PFSK-1 (cell line): Measurements from ENCODE around the gene SUSD3.

Source experiments
- SIN3A ChIP-seq: IDR thresholded peaks from 2 replicates; pipeline ENCODE4 v1.6.1; 2012; ENCODE audit warnings: mild to moderate bottlenecking, low read length, moderate library complexity, borderline replicate concordance; ENCODE audit not compliant: insufficient read depth
- TF ChIP-seq, protein P1 (sequence below), 2 experiments: IDR thresholded peaks; 2 replicates each; pipeline versions ENCODE4 v1.6.1 to v1.8.0; 2011 to 2012; ENCODE audit warnings: low read depth in 2 of 2, low read length in 2 of 2, control low read depth in 1 of 2, inconsistent platforms in 1 of 2, mild to moderate bottlenecking in 1 of 2, moderate library complexity in 1 of 2; ENCODE audit not compliant: insufficient read depth in 1 of 2

DNA sequence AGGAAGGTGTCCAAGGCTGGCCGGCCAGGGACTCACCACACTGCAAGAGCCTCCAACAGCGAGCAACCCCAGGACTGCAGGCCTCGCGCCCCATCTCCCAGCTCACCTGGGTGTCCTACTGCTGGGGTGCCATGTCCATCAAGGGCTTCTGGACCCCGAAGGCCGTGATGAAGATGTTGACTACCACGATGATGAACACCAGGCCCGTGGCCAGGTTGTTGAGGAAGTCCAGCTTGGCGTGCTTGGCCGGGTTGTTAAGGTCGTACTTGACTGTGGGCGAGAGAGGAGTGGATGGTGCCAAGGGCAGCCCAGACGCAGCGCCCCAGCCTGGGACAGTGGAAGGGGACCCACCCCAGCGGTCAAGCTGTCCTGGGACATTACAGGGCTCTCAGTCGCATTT is 66.3 kb downstream of the SUSD3 start:
- TF ChIP-seq SIN3A: no peak
- TF ChIP-seq, protein P1, sequence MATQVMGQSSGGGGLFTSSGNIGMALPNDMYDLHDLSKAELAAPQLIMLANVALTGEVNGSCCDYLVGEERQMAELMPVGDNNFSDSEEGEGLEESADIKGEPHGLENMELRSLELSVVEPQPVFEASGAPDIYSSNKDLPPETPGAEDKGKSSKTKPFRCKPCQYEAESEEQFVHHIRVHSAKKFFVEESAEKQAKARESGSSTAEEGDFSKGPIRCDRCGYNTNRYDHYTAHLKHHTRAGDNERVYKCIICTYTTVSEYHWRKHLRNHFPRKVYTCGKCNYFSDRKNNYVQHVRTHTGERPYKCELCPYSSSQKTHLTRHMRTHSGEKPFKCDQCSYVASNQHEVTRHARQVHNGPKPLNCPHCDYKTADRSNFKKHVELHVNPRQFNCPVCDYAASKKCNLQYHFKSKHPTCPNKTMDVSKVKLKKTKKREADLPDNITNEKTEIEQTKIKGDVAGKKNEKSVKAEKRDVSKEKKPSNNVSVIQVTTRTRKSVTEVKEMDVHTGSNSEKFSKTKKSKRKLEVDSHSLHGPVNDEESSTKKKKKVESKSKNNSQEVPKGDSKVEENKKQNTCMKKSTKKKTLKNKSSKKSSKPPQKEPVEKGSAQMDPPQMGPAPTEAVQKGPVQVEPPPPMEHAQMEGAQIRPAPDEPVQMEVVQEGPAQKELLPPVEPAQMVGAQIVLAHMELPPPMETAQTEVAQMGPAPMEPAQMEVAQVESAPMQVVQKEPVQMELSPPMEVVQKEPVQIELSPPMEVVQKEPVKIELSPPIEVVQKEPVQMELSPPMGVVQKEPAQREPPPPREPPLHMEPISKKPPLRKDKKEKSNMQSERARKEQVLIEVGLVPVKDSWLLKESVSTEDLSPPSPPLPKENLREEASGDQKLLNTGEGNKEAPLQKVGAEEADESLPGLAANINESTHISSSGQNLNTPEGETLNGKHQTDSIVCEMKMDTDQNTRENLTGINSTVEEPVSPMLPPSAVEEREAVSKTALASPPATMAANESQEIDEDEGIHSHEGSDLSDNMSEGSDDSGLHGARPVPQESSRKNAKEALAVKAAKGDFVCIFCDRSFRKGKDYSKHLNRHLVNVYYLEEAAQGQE (IDR thresholded peaks at IDR 0.05; ENCODE audit: insufficient read depth in 1 of 2, low read depth in 2 of 2, low read length in 2 of 2): no peak
